GM23338 (cell line): ENCODE results near the gene CACNA2D4.

Experiments used
- CTCF ChIP-seq, 2 experiments: fragments of 200-600 bp in 1 of 2; sonication (generic) in 1 of 2; conservative IDR thresholded peaks; 2 replicates each; pipeline versions ENCODE4 v1.5.1 to v1.6.1; 2016 to 2017; ENCODE audit warnings: antibody characterized with exemption in 2 of 2, low read depth in 2 of 2, mild to moderate bottlenecking in 2 of 2, moderate library complexity in 1 of 2
- ETS1 ChIP-seq: IDR thresholded peaks from 2 replicates; pipeline ENCODE4 v1.6.1; 2016; ENCODE audit warnings: antibody characterized with exemption
- EZH2phosphoT487 ChIP-seq: fragments of 200-600 bp; sonication (generic); IDR thresholded peaks from one replicate; pipeline ENCODE4 v1.8.1; 2018; ENCODE audit warnings: antibody characterized with exemption; ENCODE audit not compliant: unreplicated experiment
- POLR2AphosphoS5 ChIP-seq: IDR thresholded peaks from 2 replicates; pipeline ENCODE4 v1.6.1; 2016; ENCODE audit warnings: antibody characterized with exemption, low read depth
- TF ChIP-seq, protein P1 (sequence below): IDR thresholded peaks from one replicate; pipeline ENCODE4 v1.6.1; 2018; ENCODE audit warnings: antibody characterized with exemption; ENCODE audit not compliant: unreplicated experiment

GRCh38 chr12:1799882-1800400 lies 118.5 kb downstream of the CACNA2D4 start:
- TF ChIP-seq CTCF (conservative IDR thresholded peaks at IDR 0.05; ENCODE audit: low read depth in 2 of 2), result no peak
- TF ChIP-seq, protein P1, sequence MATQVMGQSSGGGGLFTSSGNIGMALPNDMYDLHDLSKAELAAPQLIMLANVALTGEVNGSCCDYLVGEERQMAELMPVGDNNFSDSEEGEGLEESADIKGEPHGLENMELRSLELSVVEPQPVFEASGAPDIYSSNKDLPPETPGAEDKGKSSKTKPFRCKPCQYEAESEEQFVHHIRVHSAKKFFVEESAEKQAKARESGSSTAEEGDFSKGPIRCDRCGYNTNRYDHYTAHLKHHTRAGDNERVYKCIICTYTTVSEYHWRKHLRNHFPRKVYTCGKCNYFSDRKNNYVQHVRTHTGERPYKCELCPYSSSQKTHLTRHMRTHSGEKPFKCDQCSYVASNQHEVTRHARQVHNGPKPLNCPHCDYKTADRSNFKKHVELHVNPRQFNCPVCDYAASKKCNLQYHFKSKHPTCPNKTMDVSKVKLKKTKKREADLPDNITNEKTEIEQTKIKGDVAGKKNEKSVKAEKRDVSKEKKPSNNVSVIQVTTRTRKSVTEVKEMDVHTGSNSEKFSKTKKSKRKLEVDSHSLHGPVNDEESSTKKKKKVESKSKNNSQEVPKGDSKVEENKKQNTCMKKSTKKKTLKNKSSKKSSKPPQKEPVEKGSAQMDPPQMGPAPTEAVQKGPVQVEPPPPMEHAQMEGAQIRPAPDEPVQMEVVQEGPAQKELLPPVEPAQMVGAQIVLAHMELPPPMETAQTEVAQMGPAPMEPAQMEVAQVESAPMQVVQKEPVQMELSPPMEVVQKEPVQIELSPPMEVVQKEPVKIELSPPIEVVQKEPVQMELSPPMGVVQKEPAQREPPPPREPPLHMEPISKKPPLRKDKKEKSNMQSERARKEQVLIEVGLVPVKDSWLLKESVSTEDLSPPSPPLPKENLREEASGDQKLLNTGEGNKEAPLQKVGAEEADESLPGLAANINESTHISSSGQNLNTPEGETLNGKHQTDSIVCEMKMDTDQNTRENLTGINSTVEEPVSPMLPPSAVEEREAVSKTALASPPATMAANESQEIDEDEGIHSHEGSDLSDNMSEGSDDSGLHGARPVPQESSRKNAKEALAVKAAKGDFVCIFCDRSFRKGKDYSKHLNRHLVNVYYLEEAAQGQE, result no peak
- no peak for TF ChIP-seq EZH2phosphoT487
- TF ChIP-seq ETS1, result no peak
- TF ChIP-seq POLR2AphosphoS5, result no peak
